ACHN (cell line): ENCODE results near the gene HMCN1.
"Not testable (repeated sequence)": the region's sequence is repeated elsewhere in the genome, so short reads cannot be mapped to it uniquely, and the experiment has no call there.

Experiments used
- DNase-seq: peaks from one replicate; pipeline ENCODE4 v3.0.0-alpha.2; 2015
- in situ Hi-C: cut with HindIII; loops from 2 replicates; pipeline ENCODE4 v1.10.0; 2017; ENCODE audit warnings: low sequenced_read_pairs, low pct_ligation_motif_present, low pct_unique_long_range_greater_than_20kb

The HMCN1 gene

DNA sequence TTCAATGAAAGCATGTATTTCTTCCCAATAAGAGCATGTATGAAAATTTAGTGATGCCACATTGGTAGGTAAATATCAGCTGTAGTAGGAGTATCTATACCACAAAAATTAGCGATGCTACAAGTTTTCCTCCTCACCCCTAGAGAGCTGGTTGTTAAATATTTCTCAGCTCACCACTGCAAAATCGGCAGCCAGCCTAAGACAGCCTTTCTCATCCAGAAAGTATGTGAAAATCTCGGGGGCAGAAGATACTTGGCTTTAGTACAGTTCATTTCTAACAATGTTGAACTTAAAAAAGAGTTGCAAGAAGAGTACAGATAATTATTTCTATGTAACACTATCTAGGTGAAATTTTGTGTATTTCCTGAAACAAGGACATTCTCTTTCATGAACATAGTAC is 405.5 kb downstream of the HMCN1 start:
- in situ Hi-C loops = no loop called here
- peak; percentile 10 for DNase-seq

DNA sequence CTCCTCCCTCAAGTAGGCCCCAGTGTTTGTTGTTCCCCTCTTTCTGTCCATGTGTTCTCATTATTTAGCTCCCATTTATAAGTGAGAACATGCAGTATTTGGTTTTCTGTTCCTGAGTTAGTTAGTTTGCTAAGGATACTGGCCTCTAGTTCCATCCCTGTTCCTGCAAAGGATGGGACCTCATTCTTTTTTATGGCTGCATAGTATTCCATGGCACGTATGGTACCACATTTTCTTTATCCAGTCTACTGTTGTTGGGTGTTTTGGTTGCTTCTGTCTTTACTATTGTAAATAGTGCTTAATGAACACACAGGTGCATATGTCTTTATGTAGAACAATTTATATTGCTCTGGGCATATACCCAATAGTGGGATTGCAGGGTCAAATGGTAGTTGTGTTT is 408.0 kb downstream of the HMCN1 start:
- no peak for DNase-seq
- in situ Hi-C loops = no loop called here

DNA sequence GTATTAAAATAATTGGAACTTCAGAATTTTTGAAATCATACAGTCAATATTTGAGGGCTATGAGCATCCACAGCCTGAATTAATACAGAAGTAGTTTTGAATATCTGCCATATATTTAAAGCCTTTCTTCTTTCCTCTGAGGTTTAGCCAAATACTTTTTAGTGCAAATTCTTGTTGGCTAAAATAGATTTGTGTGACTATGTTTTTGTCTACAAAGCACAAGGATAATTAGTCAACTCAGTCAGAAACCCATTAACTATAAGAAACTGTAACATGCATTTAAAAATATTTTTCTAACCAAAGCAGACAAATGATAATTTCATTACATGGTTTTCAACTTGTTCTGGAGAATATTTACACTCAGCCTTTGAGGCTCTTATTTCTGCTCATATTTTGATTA is 408.7 kb downstream of the HMCN1 start:
- no peak for DNase-seq
- in situ Hi-C loops = no loop called here

DNA sequence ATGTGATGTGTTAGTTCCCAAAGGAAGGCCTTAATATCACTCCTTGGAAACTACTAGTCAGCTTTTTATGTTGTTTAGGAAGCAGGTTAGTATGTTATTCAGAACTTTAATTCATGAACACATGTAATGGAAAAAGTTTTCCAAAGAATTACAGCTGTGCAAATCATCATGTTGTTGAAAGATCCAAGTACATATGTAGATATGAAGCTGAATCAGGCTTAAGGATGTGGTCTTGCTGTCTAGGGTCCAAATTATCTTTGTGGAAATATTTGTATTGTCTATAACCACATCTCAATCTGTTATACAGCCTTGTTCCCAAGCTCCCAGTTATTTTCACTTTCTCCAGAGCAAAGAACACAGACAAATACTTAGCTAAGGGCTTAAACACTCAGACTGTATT is 409.3 kb downstream of the HMCN1 start:
- no peak for DNase-seq
- in situ Hi-C loops = no loop called here

DNA sequence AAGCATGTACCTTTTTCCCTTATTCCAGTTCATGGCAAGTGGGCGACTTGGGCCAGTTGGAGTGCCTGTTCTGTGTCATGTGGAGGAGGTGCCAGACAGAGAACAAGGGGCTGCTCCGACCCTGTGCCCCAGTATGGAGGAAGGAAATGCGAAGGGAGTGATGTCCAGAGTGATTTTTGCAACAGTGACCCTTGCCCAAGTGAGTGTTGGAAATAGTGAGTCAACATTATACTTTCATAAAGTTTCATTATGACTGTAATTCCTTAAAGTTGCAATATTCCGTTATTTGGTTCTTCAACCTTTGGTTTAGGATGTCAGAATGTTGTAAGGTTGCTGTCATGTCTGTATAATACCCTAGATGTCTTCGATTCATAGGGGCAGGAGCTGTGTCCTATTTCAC is 410.3 kb downstream of the HMCN1 start:
- DNase-seq = no peak
- in situ Hi-C loops = no loop called here

DNA sequence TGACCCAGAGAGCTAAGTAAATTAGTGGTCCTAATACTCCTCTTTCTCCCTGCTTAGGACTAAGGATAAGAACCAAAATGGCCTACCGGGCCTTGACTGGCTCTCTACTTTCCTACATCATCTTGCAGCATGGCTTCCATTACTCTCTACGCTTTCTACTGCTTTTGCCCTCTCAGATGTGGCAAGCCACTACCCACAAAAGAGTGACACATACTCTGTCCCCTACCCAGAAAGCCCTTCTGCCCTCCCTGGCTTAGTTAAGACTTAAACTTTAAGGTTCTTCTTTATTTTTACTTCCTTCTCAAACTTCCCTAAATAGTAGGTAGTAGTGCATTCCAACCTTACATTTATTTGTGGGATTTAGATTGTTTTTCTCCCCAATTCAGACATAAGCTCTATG is 412.8 kb downstream of the HMCN1 start:
- DNase-seq = no peak
- in situ Hi-C loops = no loop called here

DNA sequence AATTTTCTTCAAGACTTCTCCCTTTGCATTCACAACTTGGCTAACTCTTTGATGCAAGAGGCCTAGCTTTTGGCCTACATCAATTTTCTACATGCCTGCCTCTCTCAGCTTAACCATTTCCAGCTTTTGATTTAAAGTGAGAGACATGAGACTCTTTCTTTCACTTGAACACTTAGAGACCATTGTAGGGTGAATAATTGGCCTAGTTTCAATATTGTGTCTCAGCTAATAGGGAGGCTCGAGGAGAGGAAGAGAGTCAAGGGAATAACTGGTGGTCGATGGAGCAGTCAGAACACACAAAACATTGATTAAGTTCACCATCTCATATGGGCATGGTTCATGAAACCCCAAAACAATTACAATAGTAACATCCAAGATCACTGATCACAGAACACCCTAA is 415.4 kb downstream of the HMCN1 start:
- in situ Hi-C loops = no loop called here
- no peak for DNase-seq

DNA sequence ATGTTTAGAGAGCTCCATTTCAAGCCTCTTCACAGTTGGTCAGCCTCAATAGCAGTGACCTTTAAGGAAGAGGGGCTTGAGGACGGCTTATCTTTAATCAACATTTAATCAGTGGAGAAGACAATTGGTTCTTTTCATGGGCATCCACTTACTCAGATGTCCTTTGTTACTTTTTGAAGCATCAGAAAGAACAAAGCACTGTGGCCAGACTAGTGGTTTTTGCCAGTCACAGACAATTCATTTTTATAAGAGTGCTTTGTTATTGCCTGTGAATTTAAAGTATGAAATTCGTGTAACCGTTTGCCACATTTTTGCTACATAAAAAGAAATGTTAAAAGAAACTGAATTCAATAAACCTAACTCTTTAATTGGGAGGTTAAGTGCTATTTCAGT is 418.0 kb downstream of the HMCN1 start:
- in situ Hi-C loops = no loop called here
- DNase-seq = no peak

DNA sequence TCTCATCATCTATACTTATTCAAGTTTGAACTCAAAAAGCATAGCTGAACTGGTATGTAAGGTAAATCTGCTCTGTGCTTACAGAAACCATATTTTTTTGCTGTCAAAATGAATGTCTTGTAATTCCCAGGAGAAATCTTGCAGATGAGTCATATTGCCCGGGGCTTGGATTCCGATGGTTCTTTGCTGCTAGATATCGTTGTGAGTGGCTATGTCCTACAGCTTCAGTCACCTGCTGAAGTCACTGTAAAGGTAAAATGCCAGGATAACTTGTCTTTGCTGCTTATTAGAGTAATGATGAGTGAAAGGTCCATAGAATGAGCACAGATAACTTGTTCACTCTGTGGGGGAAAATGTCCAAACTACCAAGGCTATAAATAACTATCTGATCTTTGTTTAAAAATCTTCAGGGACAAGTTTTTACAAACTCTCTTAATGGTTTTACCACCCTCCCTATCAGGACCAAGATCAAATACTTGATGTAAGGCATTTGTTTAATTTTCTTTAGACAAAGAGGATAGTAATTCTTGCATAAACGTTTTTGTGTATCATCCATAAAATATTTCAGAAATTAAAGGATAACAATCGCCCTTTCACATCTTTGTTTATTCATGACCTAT is 418.5 kb downstream of the HMCN1 start:
- DNase-seq = no peak

DNA sequence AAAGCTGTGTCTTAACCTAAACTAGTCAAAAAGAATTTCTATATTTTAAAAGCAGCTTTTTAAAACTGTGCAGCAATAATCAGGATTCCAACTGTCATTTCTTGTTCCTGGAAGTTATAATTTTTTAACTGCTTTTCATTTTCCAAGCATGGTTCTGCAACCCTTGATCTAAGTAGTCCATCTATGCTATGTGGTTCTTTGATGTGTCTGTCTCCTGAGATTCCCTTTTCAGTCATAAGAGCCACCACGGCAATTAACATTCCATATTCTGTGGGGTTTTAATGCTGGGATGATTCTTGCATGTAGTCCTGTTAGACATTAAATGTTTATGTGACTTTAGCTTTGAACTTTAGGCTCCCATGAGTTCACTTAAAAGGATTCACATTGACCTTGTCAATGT is 420.5 kb downstream of the HMCN1 start:
- in situ Hi-C loops = no loop called here
- no peak for DNase-seq

More for the DNA sequence above, 418.5 kb downstream of the HMCN1 start:
- in situ Hi-C loops = no loop called here

DNA sequence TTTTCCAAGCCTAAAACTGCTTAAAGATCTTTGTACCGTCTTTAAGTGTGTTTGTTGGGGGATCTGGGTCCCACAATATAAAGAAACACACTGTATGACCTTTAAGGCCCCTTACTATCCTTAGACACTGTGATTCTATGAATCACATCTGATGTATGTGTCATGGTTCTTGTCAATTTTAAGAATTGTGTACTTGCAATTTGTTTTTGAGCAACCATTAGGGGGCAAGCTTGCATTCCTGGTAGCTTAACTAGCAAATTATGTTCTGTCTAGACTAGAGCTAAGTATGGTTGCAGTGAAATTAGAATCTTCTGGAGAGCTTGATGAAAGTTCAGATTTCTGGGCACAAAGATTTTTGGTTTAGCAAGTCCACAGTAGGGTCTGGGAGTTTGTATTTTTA is 421.4 kb downstream of the HMCN1 start:
- in situ Hi-C loops = no loop called here
- peak; percentile 68 for DNase-seq

DNA sequence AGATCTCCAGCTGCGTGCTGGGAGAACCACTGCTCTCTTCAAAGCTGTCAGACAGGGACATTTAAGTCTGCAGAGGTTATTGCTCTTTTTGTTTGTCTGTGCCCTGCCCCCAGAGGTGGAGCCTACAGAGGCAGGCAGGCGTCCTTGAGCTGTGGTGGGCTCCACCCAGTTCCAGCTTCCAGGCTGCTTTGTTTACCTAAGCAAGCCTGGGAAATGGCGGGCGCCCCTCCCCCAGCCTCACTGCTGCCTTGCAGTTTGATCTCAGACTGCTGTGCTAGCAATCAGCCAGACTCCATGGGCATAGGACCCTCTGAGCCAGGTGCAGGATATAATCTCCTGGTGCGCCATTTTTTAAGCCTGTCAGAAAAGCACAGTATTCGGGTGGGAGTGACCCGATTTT is 428.7 kb downstream of the HMCN1 start:
- DNase-seq, in situ Hi-C loops: not testable (repeated sequence)

DNA sequence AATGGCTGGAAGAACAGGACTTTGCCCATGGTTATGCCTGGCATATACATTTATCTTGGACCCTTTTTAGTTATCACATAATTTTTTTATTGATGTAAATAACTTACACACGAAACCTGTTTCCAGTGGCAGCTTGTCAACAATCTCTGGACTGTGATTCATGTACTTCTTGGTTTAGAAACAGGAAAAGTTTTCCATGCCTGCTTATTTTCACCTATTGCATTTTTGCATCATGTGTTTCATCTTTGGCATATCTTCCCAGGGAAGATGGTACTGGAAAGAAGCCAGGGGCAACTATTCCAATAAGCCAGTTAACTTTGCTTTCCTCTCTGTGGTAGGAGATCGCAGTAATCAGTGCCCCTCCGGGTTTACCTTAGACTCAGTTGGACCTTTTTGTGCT is 430.6 kb downstream of the HMCN1 start:
- no peak for DNase-seq
- in situ Hi-C loops = no loop called here

DNA sequence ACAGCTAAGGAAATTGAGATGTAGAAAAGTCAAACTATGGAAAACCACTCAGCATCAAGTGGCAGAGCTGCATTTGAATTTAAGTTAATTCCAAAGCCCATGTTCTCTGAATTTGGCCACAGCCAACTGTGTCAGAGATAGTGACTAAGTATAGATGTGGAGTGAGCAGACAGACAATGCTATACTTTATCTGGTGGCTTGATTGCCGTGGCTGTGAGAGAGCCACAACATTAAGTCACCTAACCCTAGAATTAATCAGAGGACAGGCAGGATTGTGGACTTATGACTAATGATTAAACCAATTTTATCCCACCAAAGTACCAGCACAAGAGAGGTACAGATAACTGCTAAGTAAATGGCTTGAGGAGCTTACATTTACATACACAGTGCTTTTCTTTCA is 431.1 kb downstream of the HMCN1 start:
- in situ Hi-C loops = no loop called here
- no peak for DNase-seq

DNA sequence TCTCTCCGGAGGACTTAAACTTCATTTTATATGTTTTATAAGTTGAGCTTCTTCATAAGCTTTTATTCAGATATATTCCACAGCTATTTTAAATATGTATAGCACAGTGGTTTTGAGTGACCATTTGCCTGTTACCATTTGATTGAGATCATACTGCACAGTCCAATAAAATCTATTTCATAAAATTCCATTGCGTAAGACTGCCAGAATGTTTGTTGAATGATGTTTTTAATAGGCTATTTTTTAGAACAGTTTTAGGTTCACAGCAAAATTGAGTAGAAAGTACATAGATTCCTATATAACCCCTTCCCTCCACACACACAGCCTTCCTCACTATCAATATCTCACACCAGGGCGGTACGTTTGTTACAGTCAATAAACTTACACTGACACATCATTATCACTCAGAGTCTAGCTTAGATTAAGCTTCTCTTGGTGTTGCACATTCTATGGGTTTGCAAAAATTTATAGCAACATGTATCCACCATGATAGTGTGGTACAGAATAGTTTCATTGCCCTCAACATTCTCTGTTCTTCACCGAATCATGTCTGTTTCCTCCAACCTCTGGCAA is 433.0 kb downstream of the HMCN1 start:
- no peak for DNase-seq
- in situ Hi-C loops = no loop called here

DNA sequence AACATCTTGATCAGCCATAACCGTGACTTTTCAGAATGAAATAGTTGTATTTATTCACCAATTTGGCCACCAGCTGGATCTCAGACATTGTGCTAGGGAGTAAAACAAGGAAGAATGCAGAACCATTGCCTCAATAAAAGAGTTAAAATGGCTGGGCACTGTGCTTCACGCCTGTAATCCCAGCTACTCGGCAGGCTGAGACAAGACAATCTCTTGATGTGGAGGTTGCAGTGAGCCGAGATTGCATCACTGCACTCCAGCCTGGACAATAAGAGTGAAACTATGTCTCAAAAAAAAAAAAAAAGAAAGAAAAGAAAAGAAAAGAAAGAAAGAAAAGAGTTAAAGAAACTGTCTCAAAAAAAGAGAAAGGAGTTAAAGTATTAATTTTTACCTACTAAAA is 441.4 kb downstream of the HMCN1 start:
- in situ Hi-C loops = no loop called here
- no peak for DNase-seq

DNA sequence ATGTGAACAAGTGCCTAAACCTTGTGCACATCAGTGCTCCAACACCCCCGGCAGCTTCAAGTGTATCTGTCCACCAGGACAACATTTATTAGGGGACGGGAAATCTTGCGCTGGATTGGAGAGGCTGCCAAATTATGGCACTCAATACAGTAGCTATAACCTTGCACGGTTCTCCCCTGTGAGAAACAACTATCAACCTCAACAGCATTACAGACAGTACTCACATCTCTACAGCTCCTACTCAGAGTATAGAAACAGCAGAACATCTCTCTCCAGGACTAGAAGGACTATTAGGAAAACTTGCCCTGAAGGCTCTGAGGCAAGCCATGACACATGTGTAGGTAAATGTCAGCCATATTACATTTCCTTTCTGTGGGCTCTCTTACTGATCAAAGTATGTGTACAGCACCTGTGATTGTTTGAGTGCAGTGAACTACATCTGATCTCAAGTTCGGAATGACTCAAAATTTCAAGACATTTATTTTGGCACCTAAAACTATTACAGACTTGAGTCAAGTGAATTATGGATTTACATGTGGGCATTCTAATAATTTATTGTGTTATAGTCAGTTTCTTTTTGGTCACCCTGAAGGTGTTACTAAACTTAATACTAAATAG is 444.3 kb downstream of the HMCN1 start:
- in situ Hi-C loops = no loop called here
- DNase-seq = no peak

DNA sequence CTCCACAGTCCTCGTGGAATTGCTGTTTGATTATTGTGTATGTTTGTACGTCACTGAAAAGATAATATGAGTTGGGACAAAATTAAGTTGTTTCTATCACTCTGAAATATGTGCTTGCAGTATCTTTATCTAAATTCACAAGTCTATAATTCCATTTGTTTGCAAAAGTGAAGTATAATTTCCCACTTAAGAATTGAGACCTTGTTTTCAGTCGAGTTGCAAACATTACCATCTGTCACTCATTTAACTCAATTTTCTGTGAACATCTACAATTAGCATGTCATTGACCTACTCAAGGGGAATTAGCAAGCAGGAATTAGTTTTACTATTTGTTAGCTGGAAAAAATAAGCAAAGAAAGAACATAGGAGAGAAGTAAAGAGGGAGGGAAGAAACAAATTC is 445.0 kb downstream of the HMCN1 start:
- in situ Hi-C loops = no loop called here
- no peak for DNase-seq

DNA sequence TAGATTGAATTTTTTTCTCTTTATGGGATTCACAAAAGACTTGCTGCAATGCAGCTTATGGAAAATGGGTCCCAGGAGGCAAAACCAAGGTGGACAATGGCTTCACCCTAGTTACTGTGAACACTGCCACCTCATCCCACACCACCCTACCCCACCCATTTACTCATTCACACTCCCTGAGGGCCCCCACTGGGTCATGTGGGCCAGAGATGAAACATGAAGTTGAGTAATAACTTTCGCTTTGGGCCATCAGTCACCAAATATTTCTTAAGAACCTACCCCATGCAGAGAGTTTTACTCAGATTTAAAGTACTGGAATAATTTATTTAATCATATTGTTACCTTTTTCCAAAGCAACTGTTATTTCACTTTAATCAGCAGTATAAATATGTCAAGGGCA is 449.0 kb downstream of the HMCN1 start:
- in situ Hi-C loops = no loop called here
- DNase-seq = peak; percentile 85

DNA sequence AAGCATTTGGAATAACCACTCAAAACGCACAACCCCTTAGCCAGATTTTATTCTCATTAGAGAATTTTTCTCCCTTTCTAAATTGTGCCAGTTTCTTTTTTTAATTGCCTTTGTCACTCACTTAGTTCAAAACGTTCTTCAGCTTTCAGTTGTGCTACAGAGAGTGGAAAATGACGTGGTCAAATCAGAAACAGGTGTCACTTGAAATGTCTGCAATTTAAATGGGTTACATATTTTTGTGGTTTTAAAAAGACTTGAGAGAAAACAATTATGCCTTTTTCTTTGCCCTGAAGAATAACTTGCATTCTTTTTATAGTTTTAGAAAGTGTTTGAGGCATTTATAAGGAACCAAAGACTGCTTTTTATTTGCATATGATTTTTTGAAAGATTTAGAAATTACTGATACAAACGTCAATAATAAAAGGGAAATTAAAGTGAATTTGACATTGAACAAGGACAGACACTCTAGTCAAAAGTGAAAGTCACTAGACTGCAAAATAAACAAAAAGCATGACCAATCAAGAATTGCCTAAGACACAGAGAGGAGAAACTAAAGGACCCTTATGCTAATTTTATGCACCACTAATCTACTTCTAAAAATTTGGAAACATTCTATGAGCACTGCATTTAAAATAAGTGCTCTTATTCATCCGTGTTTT is 449.9 kb downstream of the HMCN1 start:
- peak; percentile 58 for DNase-seq
- in situ Hi-C loops = no loop called here
